ENCODE results near the gene RNF11.
"Not testable (repeated sequence)": the region's sequence is repeated elsewhere in the genome, so short reads cannot be mapped to it uniquely, and the experiment has no call there.

Gene RNF11, protein sequence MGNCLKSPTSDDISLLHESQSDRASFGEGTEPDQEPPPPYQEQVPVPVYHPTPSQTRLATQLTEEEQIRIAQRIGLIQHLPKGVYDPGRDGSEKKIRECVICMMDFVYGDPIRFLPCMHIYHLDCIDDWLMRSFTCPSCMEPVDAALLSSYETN

DNA sequence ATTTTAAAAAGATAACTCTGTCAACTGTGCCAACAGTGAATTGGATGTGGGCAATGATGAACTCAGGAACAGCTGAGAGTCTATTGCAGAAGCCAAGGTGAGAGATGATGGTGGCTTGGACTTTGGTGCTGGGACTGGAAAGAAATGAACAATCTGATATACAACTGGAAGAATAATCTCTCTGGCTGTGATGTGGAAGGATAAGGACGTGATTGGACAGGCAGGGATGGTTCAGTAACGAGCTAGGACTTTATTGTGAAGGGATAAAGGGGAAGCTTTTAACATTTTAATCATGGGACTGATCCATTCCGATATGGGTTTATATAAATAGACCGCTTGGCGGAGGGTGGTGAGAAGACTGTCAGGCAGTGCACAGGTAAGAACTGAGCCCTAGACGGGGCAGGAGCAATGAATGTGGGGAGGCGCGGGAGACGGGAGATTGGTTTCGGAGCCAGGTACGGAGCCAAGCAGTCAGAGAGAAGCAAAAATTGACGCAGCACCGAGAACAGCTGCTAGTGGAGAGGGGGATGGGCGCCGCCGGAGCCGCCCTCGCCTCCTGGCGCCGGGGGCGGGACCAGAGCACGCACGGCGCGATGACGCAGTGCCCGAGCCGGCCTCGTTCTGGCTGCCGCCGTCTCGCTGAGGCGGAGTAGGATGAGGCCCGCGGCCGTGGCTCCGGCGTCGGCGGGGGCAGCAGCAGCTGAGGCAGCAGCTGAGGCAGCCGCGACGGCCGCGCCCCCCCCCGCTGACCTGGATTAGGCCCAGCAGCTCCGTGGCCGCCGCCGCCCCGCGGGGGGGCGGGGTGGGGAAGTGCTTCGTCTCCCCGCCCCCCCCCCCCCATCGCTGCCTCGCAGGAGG lies at the start of gene RNF11:
TSS of gene RNF11 (plus strand) at position 601 of the 858 bp plus-strand sequence. CDS start 484 bp downstream, outside the sequence.
- DNase-seq: peak; percentile 74

DNA sequence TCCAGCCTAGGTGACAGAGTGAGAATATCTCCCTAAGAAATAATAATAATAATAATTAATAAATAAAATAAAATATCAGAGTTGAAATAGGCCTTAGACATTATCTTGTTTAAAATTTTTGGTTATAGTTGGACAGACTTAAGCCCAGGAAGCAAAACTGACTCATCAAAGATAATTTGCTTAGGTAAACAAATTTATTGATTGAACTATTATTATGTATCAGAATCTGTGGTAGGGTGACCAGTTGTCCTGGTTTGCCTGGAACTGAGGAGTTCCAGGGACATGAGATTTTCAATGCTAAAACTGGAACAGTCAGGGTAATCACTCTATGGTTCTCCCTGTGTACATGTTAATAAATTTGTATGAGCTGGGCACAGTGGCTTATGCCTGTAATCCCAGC lies 47.8 kb upstream of the RNF11 start:
- DNase-seq: no peak

DNA sequence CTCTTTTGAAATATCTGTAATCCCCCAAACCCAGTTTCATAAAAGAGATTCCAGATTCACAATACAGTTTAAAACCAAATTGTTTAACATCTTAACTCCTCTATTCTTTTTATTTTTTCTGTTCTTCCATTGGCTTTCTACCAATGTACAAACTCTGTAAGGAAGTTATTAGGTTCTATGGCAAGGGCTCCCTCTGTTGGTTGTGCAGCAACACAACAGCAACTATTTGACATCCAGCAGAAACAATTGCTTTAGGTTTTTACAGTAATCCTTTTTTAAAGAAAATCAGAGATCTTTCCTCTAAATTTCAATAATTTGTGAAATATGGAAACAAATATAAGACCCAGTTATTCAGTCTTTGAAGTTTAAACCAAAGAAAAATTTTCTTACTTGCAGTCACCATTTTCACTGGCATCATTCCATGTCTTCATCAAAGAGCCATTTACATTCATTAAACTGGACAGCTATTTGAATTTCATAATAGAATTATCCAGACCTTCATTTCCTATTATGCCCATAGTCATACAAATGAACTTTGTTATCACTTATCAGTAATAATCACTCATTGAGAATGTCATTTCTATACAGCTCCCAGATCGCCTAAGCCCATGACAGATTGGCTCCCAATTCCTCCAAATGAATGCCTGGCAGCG lies 46.5 kb upstream of the RNF11 start:
- peak; percentile 21 for DNase-seq

DNA sequence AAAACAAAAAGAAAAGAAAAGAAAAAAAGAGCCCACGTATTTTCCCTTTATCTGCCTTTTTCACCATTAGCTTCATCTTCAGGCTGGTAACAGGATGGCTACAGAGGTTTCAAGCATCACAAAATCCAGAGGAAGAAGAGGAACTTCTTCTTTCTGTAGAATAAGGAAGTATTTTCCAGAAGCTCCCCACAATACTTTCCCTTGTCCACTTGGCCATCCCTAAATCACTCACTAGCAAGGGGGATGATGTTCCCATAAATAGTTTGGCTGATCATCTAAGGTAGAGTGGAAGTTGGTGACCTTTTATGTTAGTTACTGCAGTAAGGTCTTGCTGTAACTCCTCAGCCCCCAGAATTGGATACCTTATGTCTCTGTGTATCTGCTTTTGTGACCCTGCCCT lies 45.1 kb upstream of the RNF11 start:
- DNase-seq: no peak

DNA sequence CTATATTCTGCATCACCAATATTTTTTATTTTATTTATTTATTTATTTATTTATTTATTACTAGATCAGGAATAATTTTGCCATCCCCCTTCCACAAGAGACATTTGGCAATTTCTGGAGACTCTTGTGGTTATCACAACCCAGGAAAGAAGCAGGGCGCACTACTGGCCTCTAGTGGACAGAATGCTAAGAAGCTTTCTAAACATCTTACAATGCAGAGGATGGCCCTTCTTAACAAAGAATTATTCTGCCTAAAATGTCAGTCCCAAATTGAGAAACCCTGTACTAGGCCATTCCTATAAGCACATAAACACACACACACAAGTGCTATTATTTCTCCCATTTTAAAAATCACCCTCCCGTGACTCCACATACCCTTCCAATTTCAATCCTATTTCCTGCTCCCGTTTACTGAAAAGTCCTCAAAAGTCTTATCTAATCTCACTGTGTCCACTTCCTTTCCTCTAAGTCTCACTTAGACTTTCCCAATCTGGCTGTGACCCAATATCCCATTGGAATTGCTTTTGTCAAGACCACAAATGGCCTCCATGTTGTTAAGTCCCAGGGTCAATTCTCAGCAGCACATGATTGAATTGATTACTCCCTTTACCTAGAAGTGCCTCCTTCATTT lies 43.7 kb upstream of the RNF11 start:
- DNase-seq: peak; percentile 31

DNA sequence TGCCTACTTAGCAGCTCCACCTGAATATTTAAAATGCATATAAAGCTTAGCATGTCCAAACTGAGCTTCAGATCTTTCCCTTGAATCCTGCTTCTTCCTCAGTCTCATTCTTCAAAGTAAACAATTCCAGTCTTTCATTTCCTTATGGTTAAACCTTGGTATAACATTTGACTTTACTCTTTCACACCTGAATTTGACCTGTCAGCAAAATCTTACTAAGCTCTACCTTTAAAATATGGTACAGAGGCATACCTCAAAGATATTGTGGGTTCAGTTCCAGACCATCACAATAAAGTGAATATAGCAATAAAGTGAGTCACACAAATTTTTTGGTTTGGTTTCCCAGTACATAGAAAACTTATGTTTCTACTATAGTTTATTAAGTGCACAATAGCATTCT lies 42.5 kb upstream of the RNF11 start:
- no peak for DNase-seq

DNA sequence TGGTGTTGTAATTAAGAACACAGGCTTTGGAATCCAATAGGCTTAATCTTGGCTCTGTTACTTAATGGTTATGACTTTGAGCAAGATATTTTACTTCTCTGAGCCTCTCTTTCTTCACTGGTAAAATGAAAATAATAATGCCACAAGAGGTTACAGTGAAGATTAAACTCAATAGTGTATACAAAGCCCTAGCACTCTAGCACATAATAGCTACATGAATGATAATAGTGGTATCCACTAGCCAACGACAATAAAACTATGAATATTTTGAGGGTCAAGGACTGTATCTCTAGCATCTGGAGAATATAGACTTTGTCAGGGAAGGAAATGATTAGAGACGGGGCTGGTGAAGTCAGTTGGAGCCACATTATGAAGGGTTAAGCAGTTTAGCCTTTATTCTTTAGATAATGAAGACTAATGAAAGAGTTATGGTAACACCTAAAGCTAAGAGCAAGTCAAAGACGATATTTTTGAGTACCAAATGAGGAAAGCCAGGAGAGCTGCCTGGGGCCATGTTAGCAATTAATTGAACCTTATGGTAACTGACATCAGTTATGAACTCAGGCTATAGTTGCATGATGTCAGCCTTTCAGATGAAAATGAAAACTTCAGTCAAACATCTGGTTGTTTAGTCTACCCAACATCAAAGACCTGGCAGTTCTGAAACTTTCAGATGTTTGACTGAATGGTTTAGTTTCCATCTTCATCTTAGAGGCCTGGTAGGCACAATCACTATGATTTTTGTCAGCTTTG lies 32.8 kb upstream of the RNF11 start:
- no peak for DNase-seq

DNA sequence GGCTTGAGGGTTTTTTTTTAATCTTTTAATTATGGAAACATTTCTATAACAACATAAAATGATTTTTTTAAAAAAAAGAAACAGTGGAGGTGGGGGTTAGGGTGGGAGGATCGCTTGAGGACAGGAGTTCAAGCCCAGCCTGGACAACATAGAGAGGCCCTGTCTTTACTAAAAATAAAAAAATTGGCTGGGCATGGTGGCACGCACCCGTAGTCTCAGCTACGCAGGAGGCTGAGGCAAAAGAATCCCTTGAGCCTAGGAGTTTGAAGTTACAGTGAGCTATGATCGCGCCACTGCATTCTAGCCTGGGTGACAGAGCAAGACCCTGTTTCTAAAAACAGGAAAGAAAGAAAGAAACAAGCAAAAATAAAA lies 32.2 kb upstream of the RNF11 start:
- DNase-seq: no peak

DNA sequence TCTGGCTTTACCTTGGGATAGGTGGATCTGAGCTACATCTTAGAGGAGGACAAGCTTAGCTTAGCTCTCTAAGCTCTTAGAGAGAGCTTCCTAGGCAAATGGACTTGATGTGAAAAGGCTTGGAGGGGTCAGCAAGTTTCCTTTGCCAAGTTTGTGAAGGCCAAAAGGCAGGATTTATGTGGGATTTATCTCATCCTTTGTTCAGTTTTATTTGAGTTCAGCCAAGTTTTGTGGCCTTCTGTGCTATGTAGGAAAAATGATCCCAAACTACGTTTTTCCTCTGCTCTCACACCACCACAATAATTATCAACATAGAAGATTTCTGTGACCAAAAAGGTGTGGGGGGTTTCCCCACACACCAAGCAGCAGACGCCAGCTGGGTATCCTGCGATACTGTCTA lies 26.0 kb upstream of the RNF11 start:
- DNase-seq: no peak

DNA sequence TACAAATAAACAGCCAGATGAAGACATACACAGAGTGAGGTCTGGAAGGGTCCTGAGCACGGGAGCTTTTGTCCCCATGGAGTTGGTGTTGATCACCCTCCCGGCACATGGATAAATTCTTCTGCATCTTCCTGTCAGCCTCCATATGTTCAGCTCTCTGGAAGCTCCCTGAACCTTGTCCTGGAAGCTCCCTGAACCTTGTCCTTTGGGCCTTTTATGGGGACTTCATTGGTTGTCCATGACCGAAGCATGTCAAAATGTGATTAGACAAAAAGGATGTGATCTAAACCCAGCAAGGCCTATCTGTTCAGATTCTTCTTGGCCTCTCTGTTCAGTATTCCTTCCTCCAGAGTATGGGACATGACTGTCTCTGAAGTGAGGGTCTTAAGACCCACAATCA lies 25.4 kb upstream of the RNF11 start:
- DNase-seq: no peak

DNA sequence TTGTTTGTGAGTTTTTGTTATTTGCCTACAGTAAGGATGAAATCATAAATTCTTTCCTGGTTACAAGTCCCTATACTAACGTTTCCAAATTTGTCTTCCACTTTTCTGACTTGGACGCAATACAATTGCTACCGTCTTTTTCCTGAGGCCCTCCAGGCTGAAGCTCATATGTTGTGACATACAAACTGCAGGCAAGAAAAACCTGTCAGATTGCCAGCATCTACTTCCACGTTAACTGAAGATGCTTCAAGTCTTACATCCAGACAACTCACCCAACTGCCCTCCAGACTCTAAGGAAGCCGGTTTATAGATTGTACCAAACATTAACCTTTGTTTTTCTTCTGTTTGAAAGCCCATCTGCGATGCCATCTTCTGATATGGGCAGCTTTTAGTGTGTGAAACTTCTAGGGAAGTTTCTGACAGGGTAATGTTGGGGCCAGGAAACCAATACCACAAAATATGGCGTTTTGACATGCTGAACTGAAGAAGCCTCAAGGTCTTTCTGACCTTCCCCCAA lies 21.4 kb upstream of the RNF11 start:
- DNase-seq: no peak

DNA sequence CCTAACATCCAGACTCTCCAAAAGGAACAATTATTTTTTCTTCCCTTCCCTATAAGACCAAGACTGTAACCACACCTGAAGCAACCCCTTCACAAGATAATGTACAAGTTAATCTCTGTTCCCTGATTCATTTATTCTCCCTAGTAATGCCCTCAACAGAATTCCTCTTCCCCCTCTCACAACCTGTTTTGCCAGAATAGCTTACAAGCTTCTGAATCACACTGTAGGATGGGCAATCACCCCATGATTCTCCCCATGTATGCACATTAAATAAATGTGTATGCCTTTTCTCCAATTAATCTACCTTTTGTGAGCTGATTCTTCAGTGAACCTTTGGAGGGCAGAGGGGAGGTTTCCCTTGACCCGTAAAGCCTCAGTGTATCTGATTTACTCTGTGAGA lies 20.9 kb upstream of the RNF11 start:
- no peak for DNase-seq

DNA sequence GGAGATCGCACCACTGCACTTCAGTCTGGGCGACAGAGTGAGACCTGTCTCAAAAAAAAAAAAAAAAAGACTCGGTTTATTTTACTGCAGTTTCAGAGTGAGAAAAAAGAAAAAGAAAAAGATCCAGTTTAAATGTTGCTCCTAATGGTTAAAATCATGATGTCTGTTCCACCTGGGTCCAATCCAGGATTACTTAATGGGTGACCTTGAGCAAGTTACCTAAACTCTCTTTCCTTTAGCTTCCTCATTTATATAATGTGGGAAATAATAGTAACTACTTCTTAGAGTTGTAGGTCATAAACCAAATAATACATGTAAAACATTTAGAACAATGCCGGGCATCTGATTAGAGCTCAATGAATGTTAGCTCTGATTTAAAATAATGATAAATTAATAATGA lies 19.4 kb upstream of the RNF11 start:
- DNase-seq: no peak

DNA sequence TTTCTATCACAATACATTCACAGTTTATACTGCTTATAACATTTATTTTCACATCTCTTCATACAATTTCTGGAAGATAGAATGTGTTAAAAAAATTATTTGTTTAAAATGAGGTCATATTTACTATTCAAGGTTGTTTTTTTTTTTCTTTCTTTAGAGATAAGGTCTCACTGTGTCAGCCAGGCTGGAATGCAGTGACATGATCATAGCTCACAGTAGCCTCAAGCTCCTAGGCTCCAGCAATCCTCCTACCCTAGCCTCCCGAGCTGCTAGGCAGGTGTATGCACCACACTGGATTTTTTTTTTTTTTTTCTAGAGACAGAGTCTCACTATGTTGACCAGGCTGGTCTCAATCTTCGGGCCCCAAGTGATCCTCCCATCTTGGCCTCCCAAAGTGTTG lies 19.0 kb upstream of the RNF11 start:
- DNase-seq: no peak

DNA sequence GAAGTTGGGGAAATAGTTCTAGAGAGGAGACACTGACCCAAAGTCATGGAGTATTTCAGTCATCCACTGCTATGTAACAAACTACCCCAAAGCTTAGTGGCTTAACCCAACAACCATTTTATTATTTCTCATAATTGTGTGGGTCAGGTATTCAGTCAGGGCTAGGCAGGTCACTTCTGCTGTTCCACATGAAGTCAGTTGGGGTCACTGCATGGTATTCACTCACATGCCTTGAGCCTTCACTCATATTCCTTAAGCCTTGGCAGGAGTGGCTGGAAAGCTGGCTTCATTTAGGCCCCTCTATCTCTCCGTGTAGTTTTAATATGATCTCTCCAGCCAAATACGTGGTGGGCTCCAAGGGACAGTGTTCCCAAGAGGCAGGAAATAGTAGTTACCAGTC lies 17.5 kb upstream of the RNF11 start:
- no peak for DNase-seq

DNA sequence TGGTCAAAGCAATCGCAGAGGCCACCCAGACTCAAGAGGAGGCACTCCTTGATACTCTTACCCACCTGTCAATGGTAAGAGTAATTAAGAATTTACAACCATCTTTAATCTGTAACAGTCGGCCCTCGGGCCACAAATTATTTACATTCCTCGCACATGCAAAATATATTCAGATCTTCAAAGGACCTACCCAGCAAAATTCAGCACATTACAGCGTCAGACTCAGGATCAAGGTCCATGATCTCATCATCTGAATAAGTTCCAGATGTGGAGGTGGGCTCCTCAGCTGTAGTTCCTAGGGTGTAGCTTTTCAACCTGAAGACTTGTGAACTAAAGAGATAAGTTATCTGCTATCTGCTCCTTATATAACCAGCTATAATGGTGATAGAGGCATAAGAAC lies 17.1 kb upstream of the RNF11 start:
- no peak for DNase-seq

DNA sequence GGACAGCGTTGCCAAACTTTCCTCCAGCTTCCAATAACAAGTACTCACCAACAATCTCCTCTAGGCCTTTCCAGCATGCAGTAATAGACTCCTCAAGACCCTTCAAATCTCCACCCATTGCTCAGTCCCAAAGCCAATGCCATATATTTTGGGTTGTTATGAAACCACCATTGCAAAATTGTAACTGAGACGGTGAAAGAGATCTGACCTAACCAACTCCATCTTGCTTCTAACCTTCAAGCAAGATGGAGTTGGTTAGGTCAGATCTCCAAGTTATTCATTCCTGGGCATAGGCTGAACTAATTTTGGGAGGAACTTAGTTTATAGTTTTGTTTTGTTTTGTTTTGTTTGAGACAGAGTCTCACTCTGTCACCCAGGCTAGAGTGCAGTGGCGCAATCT lies 14.5 kb upstream of the RNF11 start:
- DNase-seq: not testable (repeated sequence)

DNA sequence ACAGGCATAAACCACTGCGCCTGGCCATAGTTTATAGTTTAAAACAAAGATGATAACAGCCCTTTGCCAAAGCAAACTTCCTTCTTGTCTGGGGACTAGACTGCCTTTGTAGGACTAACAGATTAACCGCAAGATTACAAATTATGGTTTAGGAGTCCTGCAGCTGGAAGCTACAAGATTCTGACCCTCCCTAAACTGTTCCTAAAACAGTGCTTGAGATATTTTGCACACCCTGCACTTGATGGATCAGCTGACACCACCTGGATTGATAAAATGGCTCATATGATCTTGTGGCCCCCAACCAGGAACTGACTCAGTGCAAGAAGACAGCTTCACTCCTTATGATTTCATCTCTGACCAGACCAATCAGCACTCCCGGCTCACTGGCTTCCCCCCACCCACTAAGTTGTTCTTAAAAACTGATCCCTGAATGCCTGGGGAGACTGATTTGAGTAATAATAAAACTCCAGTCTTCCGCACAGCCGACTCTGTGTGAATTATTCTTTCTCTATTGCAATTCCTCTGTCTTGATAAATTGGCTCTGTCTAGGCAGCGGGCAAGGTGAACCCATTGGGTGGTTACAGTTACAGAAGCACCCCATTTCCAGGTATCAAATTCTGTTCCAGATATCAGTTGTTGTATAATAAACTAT lies 13.8 kb upstream of the RNF11 start:
- no peak for DNase-seq

DNA sequence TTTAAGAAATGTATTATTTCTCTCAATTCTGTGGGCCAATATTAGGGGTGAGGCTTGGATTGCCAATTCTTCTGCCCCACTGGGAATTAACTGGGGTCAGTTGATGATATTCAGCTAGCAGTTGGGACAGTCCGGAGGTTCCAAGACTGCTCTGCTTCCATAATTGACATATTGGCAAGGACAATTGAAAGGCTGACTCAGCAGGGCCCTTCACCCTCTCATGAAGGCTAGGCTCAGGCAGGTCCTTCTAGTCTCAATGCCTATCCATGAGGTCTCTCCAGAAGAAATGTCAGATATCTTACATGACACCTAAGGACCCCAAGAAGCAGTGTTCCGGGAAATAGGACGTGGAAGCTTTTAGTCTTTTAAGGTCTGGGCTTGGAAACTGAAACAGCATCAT lies 13.3 kb upstream of the RNF11 start:
- no peak for DNase-seq

DNA sequence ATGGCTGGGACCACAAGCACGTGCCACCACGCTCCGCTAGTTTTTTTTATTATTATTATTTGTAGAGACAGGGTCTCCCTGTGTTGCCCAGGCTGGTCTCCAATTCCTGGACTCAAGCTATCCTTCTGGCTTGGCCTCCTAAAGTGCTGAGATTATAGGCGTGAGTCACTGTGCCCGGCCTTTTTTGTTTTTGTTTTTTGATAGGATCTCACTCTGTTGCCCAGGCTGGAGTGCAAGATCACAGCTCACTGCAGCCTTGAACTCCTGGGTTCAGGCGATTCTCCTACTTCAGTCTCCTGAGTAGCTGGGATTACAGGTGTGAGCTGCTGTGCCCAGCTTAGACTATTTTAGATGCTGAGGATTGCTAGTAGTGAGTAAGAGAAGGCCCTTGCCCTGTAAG lies 11.8 kb upstream of the RNF11 start:
- DNase-seq: no peak

DNA sequence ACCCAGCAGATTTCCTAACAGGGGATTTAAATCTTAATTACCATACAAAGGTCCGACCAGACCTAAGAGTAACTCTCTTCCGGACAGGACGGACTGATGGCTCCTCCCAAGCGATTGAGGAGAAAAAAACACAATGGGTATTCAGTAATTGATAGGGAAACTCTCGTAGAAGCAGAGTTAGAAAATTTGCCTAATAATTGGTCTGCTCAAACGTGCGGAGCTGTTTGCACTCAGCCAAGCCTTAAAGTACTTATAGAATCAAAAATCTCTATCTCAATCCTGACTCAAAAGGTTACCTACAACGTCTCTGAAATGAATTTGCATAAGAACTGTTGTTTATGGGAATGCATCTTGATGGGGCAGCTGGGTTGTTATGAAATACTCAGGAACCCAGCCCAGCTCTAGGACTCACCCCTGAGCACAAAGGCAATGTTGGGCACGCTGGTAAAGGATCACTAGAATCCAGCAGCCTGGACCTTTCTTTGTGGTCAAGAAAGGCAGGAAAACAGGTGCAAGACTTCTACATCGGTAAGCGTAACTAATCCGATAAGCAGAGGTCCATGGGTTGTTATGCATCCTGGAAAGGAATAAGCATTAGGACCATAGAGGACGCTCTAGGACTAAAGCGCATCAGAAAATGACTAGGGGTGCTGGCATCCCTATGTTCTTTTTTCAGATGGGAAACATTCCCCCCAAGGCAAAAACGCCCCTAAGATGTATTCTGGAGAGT lies 8.7 kb upstream of the RNF11 start:
- DNase-seq: not testable (repeated sequence)

DNA sequence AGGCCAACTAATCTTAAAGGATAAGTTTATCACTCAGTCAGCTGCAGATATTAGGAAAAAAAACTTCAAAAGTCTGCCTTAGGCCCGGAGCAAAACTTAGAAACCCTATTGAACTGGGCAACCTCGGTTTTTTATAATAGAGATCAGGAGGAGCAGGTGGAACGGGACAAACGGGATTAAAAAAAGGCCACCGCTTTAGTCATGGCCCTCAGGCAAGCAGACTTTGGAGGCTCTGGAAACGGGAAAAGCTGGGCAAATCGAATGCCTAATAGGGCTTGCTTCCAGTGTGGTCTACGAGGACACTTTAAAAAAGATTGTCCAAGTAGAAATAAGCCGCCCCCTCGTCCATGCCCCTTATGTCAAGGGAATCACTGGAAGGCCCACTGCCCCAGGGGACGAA lies 7.6 kb upstream of the RNF11 start:
- not testable (repeated sequence) for DNase-seq
